HL-60 (cell line): ENCODE results near the gene GP2.

Experiments used
- DNase-seq, 2 experiments: peaks; one replicate each; pipeline ENCODE4 v3.0.0-alpha.2; 2010 to 2020; ENCODE audit warnings: low read depth in 1 of 2, low spot score in 1 of 2
- H3K27ac ChIP-seq: fragments of 250-450 bp; sonication (Bioruptor Pico); replicated peaks from 2 replicates; pipeline ENCODE4 v1.5.1; 2020; ENCODE audit warnings: mild to moderate bottlenecking, moderate library complexity
- H3K27me3 ChIP-seq: fragments of 250-450 bp; sonication (Bioruptor Pico); 2 replicates; pipeline ENCODE4 v1.5.1; 2021; ENCODE audit warnings: mild to moderate bottlenecking, moderate library complexity; ENCODE audit not compliant: insufficient read depth, poor library complexity, severe bottlenecking
- H3K4me3 ChIP-seq: replicated peaks from 2 replicates; pipeline ENCODE4 v1.5.1; 2011; ENCODE audit warnings: mild to moderate bottlenecking, control low read depth, low read length; ENCODE audit not compliant: insufficient read depth
- GABPA ChIP-seq: IDR thresholded peaks from 2 replicates; pipeline ENCODE4 v1.6.1; 2012; ENCODE audit warnings: low read depth
- POLR2AphosphoS5 ChIP-seq: IDR thresholded peaks from 2 replicates; pipeline ENCODE4 v1.6.1; 2012; ENCODE audit warnings: low read depth
- SPI1 ChIP-seq: IDR thresholded peaks from 2 replicates; pipeline ENCODE4 v1.6.1; 2012; ENCODE audit warnings: low read depth, mild to moderate bottlenecking, borderline replicate concordance
- TF ChIP-seq, protein P1 (sequence below): IDR thresholded peaks from one replicate; pipeline ENCODE4 v1.5.1; 2011; ENCODE audit warnings: low read length, control low read depth, inconsistent platforms; ENCODE audit not compliant: insufficient read depth
- TF ChIP-seq, protein P2 (sequence below): IDR thresholded peaks from 2 replicates; pipeline ENCODE4 v1.6.1; 2012; ENCODE audit warnings: low read depth; ENCODE audit not compliant: insufficient replicate concordance

The GP2 gene

DNA sequence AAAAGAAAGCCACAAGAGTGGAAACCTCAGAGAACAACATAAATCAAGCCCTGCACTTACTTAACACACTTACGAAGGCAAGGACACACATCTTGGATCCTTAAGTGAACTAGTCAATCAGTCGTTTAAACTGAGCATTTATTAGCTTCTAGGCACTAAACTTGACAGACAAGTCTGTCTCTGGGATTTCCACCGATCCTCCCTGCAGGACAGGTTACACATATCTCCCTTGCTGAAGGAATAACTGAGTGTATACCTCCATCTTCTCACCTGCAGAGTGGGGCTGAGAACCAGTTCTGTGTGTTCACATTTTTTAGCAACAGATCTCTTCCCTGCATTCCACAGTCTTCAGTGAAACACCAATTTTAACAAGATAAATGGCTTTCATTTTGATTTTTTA is 8.9 kb downstream of the GP2 start:
- Histone ChIP-seq H3K4me3 (no peak overlapping the region), H3K27me3 (no peaks in the 10 kb centered on the region), H3K27ac (no peak overlapping the region)
- TF ChIP-seq, protein P1, sequence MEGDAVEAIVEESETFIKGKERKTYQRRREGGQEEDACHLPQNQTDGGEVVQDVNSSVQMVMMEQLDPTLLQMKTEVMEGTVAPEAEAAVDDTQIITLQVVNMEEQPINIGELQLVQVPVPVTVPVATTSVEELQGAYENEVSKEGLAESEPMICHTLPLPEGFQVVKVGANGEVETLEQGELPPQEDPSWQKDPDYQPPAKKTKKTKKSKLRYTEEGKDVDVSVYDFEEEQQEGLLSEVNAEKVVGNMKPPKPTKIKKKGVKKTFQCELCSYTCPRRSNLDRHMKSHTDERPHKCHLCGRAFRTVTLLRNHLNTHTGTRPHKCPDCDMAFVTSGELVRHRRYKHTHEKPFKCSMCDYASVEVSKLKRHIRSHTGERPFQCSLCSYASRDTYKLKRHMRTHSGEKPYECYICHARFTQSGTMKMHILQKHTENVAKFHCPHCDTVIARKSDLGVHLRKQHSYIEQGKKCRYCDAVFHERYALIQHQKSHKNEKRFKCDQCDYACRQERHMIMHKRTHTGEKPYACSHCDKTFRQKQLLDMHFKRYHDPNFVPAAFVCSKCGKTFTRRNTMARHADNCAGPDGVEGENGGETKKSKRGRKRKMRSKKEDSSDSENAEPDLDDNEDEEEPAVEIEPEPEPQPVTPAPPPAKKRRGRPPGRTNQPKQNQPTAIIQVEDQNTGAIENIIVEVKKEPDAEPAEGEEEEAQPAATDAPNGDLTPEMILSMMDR: no peak
- TF ChIP-seq, protein P2, sequence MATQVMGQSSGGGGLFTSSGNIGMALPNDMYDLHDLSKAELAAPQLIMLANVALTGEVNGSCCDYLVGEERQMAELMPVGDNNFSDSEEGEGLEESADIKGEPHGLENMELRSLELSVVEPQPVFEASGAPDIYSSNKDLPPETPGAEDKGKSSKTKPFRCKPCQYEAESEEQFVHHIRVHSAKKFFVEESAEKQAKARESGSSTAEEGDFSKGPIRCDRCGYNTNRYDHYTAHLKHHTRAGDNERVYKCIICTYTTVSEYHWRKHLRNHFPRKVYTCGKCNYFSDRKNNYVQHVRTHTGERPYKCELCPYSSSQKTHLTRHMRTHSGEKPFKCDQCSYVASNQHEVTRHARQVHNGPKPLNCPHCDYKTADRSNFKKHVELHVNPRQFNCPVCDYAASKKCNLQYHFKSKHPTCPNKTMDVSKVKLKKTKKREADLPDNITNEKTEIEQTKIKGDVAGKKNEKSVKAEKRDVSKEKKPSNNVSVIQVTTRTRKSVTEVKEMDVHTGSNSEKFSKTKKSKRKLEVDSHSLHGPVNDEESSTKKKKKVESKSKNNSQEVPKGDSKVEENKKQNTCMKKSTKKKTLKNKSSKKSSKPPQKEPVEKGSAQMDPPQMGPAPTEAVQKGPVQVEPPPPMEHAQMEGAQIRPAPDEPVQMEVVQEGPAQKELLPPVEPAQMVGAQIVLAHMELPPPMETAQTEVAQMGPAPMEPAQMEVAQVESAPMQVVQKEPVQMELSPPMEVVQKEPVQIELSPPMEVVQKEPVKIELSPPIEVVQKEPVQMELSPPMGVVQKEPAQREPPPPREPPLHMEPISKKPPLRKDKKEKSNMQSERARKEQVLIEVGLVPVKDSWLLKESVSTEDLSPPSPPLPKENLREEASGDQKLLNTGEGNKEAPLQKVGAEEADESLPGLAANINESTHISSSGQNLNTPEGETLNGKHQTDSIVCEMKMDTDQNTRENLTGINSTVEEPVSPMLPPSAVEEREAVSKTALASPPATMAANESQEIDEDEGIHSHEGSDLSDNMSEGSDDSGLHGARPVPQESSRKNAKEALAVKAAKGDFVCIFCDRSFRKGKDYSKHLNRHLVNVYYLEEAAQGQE: no peak
- TF ChIP-seq GABPA (no peak), POLR2AphosphoS5 (no peak), SPI1 (no peak)
- no peak for DNase-seq

DNA sequence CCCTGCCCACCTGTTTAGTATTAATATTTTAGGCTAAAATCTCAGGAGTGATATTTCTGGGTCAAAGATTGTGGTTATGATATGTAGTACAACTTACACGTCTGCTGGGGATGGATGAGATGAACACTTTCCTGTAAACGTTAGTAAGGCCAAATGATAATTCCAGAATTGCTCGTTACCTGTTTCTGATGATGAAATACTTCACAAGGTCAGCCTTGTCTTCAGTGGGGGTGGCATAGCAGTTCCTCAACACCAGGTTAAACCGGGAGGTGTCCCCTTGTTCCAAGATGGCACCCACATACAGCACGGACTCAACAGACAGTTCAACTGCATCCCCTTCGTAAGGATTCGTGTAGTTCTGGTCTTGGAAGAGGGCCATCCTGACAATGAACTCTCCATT is 9.3 kb downstream of the GP2 start:
- TF ChIP-seq GABPA (no peak), POLR2AphosphoS5 (no peak), SPI1 (no peak)
- TF ChIP-seq, protein P2: no peak
- TF ChIP-seq, protein P1: no peak
- DNase-seq: no peak
- H3K27ac ChIP-seq: no peak overlapping the region
- no peaks in the 10 kb centered on the region for H3K27me3 ChIP-seq
- no peak overlapping the region for H3K4me3 ChIP-seq

GRCh38 chr16:20317117-20317516 is 10.2 kb downstream of the GP2 start:
- no peak for DNase-seq
- TF ChIP-seq, protein P2: no peak
- TF ChIP-seq, protein P1: no peak
- TF ChIP-seq POLR2AphosphoS5 (no peak), GABPA (no peak), SPI1 (no peak)
- Histone ChIP-seq H3K27ac (no peak overlapping the region), H3K27me3 (no peaks in the 10 kb centered on the region), H3K4me3 (no peak overlapping the region)
